ENCODE data around the gene NCOA6. TPM values are rescaled to one million over a fixed set of nuclear protein-coding genes. Genes with fewer than 3 reads are reported as not detected.
A peak's percentile ranks its signal among the peaks of the same experiment; 100 is the strongest.

Gene NCOA6
- total RNA-seq, 1 donor from 2014 or later, result 80.7 TPM

DNA sequence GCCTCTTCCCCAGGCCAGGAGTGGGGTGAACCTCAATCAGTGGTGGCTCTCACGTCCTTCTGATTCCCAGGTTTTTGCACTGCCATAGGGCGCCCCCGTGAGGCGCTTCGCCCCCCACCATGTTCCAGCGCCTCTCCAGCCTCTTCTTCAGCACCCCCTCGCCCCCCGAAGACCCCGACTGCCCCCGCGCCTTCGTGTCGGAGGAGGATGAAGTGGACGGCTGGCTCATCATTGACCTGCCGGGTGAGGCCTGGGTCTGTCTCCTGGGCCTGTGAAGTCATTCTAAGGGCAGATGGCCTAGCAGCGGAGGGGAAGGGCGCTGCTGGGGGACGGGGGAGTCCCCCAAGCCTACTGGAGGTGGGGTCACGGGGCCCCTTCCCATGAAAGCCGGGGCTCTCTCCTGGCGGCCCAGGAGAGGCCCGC lies 116.8 kb downstream of the NCOA6 start:
- peaks cover 8% of the 10 kb centered on the region for H3K36me3 Mint-ChIP-seq (ENCODE audit: insufficient read depth)
- DNase-seq (ENCODE audit: low spot score, unreplicated experiment), result peak; percentile 47
- TF ChIP-seq, protein P1, sequence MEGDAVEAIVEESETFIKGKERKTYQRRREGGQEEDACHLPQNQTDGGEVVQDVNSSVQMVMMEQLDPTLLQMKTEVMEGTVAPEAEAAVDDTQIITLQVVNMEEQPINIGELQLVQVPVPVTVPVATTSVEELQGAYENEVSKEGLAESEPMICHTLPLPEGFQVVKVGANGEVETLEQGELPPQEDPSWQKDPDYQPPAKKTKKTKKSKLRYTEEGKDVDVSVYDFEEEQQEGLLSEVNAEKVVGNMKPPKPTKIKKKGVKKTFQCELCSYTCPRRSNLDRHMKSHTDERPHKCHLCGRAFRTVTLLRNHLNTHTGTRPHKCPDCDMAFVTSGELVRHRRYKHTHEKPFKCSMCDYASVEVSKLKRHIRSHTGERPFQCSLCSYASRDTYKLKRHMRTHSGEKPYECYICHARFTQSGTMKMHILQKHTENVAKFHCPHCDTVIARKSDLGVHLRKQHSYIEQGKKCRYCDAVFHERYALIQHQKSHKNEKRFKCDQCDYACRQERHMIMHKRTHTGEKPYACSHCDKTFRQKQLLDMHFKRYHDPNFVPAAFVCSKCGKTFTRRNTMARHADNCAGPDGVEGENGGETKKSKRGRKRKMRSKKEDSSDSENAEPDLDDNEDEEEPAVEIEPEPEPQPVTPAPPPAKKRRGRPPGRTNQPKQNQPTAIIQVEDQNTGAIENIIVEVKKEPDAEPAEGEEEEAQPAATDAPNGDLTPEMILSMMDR (IDR thresholded peaks at IDR 0.05; ENCODE audit: unreplicated experiment), result peak; percentile 63
- peaks cover 22% of the 10 kb centered on the region for H3K27me3 Mint-ChIP-seq
- H3K27ac Mint-ChIP-seq, result peak overlapping the region; percentile 86
- H3K4me3 Mint-ChIP-seq (ENCODE audit: low read depth), result peak overlapping the region; percentile 79
- H3K4me1 Mint-ChIP-seq (ENCODE audit: low read depth), result peaks cover 21% of the 10 kb centered on the region
- H3K9me3 Mint-ChIP-seq (ENCODE audit: low read depth), result no peaks in the 10 kb centered on the region

DNA sequence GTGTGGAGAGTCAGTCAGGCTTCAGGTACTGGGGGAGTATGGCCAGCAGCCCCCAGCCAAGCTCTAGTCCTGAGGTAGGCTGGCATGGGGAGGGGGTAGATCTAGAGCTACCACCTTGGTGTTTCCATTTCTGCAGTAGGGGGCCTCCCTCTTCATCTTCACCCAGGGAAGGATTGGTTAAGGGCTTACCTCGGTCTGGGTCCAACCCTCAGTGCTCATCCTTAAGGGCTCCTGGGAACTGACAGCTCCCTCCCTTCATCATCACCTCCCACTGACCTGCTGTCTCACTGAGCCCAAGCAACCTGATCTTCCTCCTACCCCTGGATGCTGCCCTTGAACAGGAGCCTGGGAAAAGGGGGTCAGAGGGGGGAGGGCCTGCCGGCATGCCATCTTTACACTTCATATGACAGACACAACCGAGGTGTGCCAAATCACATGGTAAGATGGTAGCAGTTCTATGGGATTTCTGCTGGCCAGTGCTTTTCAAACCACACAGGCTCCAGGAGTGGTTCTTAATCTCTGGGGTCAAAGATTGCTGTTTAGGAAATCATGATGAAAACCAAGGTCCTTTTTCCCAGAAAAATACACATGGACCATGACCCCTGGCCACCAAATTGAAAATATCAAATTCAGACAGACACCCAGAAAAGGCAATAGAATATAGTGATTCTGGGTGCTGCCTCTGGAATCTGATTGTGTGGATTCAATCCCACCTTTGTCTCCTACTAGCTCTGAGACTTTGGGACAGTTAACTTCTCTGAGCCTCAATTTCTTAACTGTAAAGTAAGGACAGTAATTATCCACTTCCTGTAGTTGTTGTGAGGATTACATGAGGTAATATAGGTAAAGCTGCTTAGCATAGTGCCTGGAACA lies 118.3 kb downstream of the NCOA6 start:
- Mint-ChIP-seq H3K27ac (no peak overlapping the region), H3K4me1 (ENCODE audit: low read depth) (peaks cover 30% of the 10 kb centered on the region), H3K36me3 (ENCODE audit: insufficient read depth) (peaks cover 3% of the 10 kb centered on the region), H3K9me3 (ENCODE audit: low read depth) (no peaks in the 10 kb centered on the region), H3K4me3 (ENCODE audit: low read depth) (no peak overlapping the region), H3K27me3 (peaks cover 22% of the 10 kb centered on the region)
- DNase-seq (ENCODE audit: low spot score, unreplicated experiment), result no peak
- TF ChIP-seq, protein P1 (IDR thresholded peaks at IDR 0.05; ENCODE audit: unreplicated experiment), result no peak

DNA sequence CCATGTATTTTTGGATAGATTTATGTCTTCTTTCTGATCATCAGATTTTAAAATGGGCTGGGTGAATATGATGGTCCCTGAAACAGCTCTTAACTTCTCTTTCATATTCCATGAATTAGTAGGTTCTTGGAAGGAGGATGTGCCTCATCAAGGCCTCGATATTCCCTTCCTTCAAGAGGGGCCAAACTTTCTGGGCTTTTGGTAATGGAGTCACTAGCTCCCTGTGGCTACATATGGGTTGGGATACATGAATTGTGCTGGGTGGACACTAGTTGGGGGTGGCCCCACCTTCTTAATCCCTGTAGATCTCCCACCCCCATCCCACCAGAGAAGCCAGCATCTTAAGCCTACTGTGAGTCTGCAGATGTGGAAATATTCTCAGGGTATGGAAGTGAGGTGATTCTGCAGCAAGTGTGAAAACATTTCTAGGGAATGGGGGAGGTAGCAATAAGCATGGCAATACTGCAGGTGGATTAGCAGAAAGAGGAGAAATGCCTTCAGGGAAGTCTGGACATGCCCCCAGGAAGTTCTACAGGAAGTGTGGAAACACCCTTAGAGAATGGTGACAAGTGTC lies 119.1 kb downstream of the NCOA6 start:
- Mint-ChIP-seq H3K4me3 (ENCODE audit: low read depth) (peak overlapping the region; percentile 15), H3K9me3 (ENCODE audit: low read depth) (no peaks in the 10 kb centered on the region), H3K27ac (no peak overlapping the region), H3K4me1 (ENCODE audit: low read depth) (peaks cover 35% of the 10 kb centered on the region), H3K36me3 (ENCODE audit: insufficient read depth) (no peaks in the 10 kb centered on the region), H3K27me3 (peaks cover 24% of the 10 kb centered on the region)
- no peak for DNase-seq (ENCODE audit: low spot score, unreplicated experiment)
- TF ChIP-seq, protein P1 (IDR thresholded peaks at IDR 0.05; ENCODE audit: unreplicated experiment), result no peak

- H3K9me3 Mint-ChIP-seq (ENCODE audit: low read depth), result no peaks in the 10 kb centered on the region
- peaks cover 35% of the 10 kb centered on the region for H3K4me1 Mint-ChIP-seq (ENCODE audit: low read depth)
- TF ChIP-seq, protein P1 (IDR thresholded peaks at IDR 0.05; ENCODE audit: unreplicated experiment), result peak; percentile 14
- peak overlapping the region; percentile 97 for H3K4me3 Mint-ChIP-seq (ENCODE audit: low read depth)
- peaks cover 21% of the 10 kb centered on the region for H3K27me3 Mint-ChIP-seq
- peak overlapping the region; percentile 99 for H3K27ac Mint-ChIP-seq
- no peaks in the 10 kb centered on the region for H3K36me3 Mint-ChIP-seq (ENCODE audit: insufficient read depth)
- no peak for DNase-seq (ENCODE audit: low spot score, unreplicated experiment)
These were observed 119.8 kb downstream of the NCOA6 start for GRCh38 chr20:34705397-34706301.

DNA sequence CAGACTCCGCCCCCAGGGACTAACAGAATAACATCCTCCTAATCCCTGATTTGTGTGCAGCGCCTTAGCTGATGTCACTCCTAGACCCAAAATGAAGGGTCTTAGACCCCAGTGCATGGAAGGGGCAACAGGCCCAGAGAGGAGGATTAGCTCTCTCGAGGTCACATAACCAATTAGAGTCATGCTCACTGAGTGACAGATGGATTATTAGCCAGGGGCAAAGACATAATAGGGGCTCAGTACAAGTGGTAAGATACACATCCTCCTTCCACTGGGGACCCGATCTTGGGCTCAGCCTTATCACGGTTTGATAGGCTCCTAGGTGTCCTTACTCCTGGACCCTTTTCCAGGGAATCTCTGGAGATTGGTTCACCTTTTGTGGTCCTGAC lies 120.4 kb downstream of the NCOA6 start:
- H3K4me1 Mint-ChIP-seq (ENCODE audit: low read depth), result peaks cover 32% of the 10 kb centered on the region
- no peaks in the 10 kb centered on the region for H3K9me3 Mint-ChIP-seq (ENCODE audit: low read depth)
- H3K27ac Mint-ChIP-seq, result peak overlapping the region; percentile 99
- no peaks in the 10 kb centered on the region for H3K36me3 Mint-ChIP-seq (ENCODE audit: insufficient read depth)
- TF ChIP-seq, protein P1 (IDR thresholded peaks at IDR 0.05; ENCODE audit: unreplicated experiment), result no peak
- H3K27me3 Mint-ChIP-seq, result peaks cover 15% of the 10 kb centered on the region
- DNase-seq (ENCODE audit: low spot score, unreplicated experiment), result no peak
- peak overlapping the region; percentile 97 for H3K4me3 Mint-ChIP-seq (ENCODE audit: low read depth)
